GM19455 (cell line): ENCODE data around the gene ZNF48.
"Not testable (repeated sequence)": the region's sequence is repeated elsewhere in the genome, so short reads cannot be mapped to it uniquely, and the experiment has no call there.

Experiments
- ATAC-seq: cut with Tn5 transposase; IDR thresholded peaks from one replicate; pipeline ENCODE4 v1.9.1; 2021; ENCODE audit not compliant: unreplicated experiment

The ZNF48 gene

GRCh38 chr16:30377050-30377811, 18.0 kb upstream of the ZNF48 start:
- ATAC-seq = peak; percentile 2

DNA sequence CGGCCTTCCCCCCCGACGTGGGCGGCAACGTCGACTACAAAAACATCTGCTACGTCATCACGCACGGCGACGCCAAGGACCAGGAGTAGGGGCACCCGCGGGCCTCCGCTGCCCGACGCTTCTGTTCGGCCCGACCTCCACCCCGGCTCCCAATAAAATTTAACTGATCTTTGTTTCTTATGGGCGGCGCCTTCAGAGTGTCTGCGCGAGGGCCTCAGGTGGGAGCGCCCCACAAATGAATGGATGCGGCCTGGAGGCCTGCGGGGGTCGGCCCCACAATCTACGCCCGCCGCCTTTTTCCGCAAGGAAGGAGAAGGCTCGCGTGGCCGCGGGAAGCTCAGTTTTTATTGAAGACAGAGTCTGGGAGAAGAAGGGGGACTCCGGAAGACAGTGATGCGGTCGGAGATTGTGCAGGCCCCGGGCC, 17.4 kb upstream of the ZNF48 start:
- peak; percentile 32 for ATAC-seq

DNA sequence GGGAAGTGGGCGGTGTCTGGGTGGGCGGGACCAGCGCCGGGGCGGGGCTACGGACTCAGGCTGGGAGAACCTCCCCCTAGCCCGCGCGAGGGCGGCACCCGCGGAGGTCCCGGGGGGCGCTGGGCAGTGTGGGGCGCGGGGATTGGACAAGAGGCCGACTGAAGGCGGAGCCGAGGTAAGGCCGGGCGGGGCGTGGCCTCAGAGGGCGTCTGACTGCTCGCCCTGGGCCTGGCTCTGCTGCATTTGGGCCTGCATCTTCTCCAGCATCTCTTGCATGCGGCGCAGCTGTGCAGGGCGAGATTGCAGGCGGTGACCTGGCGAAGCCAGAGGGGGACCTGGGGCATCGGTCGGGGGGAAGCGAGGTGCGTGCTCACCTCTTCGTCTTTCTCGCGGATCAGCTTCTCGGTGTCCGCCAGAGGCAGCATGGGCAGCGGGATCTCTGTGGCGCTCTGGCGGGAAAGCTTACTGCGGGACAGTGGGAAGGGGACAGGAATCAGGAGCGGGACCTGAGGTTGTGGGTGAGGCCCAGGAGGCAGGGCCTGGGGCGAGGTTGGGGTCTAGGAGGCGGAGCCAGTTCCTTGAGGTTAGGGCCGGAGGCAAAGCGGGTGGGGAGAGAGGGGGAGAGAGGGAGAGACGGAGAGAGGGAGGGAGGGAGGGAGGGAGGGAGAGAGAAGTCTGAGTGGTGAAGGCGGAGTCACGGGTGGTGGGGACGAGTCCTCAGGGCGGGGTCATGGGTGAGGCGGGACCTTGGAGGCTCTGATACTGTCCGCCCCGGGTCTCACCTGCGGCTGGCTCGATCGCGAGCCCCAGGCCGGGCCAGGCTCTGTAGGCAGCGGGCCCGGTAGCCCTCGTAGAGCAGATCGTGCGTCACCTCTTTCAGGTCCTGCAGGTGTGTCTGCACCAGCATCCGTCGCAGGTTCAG, 16.7 kb upstream of the ZNF48 start:
- ATAC-seq = peak; percentile 71

- ATAC-seq = no peak
Measured at GRCh38 chr16:30379158-30379783, 15.9 kb upstream of the ZNF48 start.

- no peak for ATAC-seq
Measured at GRCh38 chr16:30380072-30380802, 15.0 kb upstream of the ZNF48 start.

DNA sequence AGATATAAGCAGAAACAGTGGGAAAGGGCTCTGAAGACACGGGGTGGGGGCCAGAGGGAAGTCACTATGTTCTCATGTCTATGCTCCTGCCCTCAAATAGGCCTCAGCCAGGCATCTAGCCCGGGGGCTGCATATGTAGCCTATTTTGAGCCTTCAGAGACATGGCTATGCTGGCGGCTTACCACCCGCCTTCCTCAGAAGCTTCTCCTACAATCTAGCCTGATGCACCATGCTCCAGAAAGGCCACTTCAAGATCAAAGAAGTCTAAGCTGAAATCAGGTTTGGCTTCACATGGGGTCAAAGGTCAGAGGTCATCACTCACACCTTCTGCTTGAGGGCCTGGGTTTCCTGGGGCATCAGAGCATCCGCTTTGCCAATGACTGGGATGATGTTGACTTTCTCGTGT, 14.4 kb upstream of the ZNF48 start:
- no peak for ATAC-seq

GRCh38 chr16:30381291-30382041, 13.8 kb upstream of the ZNF48 start:
- no peak for ATAC-seq

GRCh38 chr16:30382111-30382881, 12.9 kb upstream of the ZNF48 start, which contains the start of gene SEPTIN1:
Gene SEPTIN1 (minus strand): TSS chr16:30382561. CDS start chr16:30382542, 19 bp downstream.
- ATAC-seq = no peak

- ATAC-seq = no peak
Measured at GRCh38 chr16:30383521-30383920, 11.7 kb upstream of the ZNF48 start.

DNA sequence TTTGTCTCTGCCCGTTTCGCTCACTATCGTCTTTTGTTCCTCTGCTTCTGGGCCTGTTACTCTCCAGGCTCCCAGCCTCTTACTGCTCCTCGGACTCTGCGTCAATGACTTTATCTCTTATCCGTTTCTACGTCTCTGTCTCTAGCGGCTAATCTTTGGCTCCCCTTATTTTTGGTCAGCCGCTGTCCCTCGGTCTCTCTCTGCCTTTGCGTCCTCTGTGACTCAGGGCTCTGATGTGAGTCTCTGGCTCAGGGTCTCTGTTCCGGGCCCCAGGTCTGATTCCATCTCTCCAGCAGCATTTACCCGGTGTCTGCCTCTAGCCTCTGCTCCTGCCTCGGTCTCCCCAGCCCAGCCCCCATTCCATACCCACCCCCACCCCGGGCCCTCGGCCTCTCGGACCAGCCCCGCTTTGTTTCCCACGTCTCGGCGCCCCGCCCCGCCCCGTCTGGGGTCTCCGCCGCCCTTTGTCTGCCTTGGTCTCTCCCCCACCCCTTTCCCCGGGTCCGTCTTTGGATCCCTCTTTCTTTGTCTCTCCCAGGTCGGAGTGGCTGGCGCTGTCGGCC, 547 bp upstream of the ZNF48 start:
- ATAC-seq = no peak

DNA sequence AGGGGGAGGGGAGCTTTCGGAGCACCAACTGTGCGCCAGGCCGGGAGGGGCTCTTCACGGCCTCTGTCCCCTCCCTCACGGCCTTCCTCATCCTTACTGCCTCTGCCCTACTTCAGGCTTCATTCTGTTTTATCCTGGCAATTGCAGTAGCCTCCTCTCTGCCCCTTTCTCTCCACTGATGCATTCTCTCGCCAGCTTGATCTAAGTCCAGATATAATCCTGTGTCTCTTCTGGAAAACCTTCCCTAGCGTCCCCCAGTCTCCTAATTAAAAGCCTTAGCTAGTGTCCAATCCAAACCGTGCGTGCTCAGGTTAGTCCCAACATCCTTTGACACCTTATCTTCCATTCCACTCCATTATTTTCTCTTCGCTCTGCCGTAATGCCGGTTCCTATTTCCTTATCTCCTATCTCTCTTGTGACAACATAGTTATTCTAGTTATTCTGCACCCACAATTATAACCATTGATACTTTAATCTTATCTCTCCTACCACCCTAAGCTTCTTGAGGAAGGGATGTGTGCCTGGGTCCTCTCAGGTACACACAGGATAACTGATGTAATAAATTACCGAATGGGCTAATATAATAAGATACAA, 869 bp downstream of the ZNF48 start:
- peak; percentile 24 for ATAC-seq

GRCh38 chr16:30396627-30397026, 1.4 kb downstream of the ZNF48 start:
- ATAC-seq = not testable (repeated sequence)

DNA sequence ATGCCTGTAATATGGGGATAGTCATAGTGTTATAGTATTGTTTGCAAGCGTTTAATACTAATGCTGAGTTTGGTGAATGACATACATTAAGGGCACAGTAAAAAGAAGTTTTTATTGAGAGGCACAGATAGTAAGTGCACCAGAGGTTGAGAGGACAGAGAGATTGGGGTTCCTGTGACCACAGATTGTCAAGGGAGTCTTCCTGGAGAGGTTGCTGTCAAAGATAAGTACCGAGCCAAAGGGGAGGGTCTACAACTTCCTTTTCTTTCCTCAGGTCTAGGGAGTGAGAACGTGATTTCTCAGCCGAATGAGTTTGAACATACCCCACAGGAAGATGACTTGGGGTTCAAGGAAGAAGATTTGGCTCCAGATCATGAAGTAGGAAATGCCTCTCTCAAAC, 1.8 kb downstream of the ZNF48 start:
- ATAC-seq = no peak

DNA sequence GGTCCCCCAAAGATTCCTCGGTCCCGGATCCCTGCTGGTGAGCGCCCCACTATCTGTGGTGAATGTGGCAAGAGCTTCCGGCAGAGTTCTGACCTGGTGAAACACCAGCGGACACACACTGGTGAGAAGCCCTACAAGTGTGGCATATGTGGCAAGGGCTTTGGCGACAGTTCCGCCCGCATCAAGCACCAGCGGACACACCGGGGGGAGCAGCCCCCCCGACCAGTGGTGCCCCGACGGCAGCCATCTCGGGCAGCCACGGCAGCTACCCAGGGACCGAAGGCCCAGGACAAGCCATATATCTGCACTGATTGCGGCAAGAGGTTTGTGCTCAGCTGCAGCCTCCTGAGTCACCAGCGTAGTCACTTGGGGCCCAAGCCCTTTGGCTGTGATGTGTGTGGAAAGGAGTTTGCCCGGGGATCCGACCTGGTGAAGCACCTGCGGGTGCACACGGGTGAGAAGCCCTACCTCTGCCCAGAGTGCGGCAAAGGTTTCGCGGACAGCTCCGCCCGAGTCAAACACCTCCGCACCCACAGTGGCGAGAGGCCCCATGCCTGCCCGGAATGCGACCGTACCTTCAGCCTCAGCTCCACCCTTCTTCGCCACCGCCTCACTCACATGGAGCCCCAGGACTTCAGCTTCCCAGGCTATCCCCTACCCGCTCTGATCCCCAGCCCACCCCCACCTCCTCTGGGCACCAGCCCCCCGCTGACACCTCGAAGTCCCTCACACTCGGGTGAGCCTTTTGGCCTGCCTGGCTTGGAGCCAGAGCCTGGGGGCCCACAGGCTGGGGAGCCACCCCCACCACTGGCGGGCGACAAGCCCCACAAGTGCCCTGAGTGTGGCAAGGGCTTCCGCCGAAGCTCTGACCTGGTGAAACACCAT, 2.8 kb downstream of the ZNF48 start:
- no peak for ATAC-seq

DNA sequence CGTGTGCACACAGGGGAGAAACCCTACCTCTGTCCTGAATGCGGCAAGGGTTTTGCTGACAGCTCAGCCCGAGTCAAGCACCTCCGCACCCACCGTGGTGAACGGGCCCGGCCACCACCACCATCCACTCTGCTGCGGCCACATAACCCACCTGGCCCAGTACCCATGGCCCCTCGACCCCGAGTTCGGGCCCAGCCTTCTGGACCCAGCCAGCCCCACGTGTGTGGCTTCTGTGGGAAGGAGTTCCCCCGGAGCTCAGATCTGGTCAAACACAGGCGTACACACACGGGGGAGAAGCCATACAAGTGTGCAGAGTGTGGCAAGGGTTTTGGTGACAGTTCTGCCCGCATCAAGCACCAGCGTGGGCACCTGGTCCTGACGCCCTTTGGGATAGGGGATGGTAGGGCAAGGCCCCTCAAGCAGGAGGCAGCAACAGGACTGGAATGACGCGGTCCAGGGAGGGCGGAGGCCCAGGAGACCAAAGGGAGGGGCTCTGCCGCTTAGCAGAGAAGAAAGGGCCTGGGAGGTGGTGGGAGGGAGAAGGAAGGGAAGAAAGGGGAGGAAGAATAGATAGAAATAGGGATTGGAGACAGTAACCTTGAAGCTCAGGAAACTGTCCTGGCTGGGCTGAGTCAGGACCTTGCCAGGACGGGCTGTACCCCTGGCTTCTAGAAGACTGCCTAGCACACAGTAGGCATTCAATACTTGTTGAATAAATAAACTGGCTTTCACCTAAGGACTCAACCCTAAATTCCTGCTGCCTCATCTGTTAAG, 3.6 kb downstream of the ZNF48 start:
- no peak for ATAC-seq

- ATAC-seq = no peak
Measured at GRCh38 chr16:30399435-30400186, 4.4 kb downstream of the ZNF48 start.
